ENCODE data around the gene MET. TPM values are rescaled to one million over a fixed set of nuclear protein-coding genes. Genes with fewer than 3 reads are reported as not detected.
A peak's percentile ranks its signal among the peaks of the same experiment; 100 is the strongest.

Gene MET
- polyA plus RNA-seq (not detected in 2 replicates), polyA minus RNA-seq (under 0.01 and 0.46 TPM in 2 replicates)

DNA sequence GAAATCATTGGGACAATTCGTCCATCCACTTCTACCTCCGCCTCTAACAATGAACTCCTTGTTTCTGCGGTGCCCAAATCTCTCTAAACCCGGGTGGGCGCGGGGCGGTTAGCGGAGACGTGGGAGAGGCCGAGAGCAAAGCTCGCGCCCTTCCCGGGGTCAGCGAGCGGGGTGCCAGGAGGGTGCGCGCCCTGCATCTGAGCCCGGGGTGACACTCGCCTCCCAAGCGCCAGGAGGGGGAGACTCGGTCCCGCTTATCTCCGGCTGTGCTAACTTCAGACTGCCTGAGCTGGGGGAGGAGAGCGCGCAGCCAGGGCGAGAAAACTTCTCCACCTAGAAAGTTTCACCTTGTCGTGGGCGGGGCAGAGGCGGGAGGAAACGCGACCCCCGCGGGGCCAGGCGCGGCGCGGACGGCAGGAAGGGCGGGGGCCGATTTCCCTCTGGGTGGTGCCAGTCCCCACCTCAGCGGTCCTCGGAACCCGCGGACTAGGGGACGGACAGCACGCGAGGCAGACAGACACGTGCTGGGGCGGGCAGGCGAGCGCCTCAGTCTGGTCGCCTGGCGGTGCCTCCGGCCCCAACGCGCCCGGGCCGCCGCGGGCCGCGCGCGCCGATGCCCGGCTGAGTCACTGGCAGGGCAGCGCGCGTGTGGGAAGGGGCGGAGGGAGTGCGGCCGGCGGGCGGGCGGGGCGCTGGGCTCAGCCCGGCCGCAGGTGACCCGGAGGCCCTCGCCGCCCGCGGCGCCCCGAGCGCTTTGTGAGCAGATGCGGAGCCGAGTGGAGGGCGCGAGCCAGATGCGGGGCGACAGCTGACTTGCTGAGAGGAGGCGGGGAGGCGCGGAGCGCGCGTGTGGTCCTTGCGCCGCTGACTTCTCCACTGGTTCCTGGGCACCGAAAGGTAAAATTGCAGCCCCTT lies at the start of gene MET:
MET (plus strand) TSS at position 516 of the 915 bp plus-strand sequence. CDS start 26,889 bp downstream, outside the sequence.
- Histone ChIP-seq H3K4me3 (ENCODE audit: low read length) (peak within 1 kb of the TSS; percentile 69), H3F3A (ENCODE audit: insufficient read depth, low read length, poor library complexity, severe bottlenecking) (no peaks in the 10 kb centered on the region), H3K9me2 (ENCODE audit: insufficient read depth, low read length) (no peaks in the 10 kb centered on the region), H3K36me3 (ENCODE audit: insufficient read depth, low read length) (no peaks in the 10 kb centered on the region), H3K9ac (ENCODE audit: low read length) (no peak within 1 kb of the TSS), H3K9me3 (ENCODE audit: low read length) (no peaks in the 10 kb centered on the region), H3K4me2 (ENCODE audit: low read length) (no peak within 1 kb of the TSS), H3K27ac (ENCODE audit: low read length) (no peak within 1 kb of the TSS), H3K79me2 (replicated peaks; ENCODE audit: insufficient read depth, low read length) (no peaks in the 10 kb centered on the region), H2AFZ (ENCODE audit: low read depth, low read length) (no peak within 1 kb of the TSS), H4K20me1 (ENCODE audit: insufficient read depth) (no peaks in the 10 kb centered on the region), H3K27me3 (ENCODE audit: insufficient read depth, low read depth, low read length) (peaks cover 53% of the 10 kb centered on the region)
- TF ChIP-seq EP300 (conservative IDR thresholded peaks at IDR 0.05; ENCODE audit: poor library complexity, severe bottlenecking) (no peak), REST (IDR thresholded peaks at IDR 0.05; ENCODE audit: borderline replicate concordance) (no peak), TAF1 (IDR thresholded peaks at IDR 0.05; ENCODE audit: low read depth) (no peak), SMC3 (conservative IDR thresholded peaks at IDR 0.05; ENCODE audit: poor library complexity) (peak; percentile 62), MXI1 (conservative IDR thresholded peaks at IDR 0.05; ENCODE audit: poor library complexity, severe bottlenecking) (peak; percentile 73), RAD21 (conservative IDR thresholded peaks at IDR 0.05) (peak; percentile 57)
- TF ChIP-seq, protein P1, sequence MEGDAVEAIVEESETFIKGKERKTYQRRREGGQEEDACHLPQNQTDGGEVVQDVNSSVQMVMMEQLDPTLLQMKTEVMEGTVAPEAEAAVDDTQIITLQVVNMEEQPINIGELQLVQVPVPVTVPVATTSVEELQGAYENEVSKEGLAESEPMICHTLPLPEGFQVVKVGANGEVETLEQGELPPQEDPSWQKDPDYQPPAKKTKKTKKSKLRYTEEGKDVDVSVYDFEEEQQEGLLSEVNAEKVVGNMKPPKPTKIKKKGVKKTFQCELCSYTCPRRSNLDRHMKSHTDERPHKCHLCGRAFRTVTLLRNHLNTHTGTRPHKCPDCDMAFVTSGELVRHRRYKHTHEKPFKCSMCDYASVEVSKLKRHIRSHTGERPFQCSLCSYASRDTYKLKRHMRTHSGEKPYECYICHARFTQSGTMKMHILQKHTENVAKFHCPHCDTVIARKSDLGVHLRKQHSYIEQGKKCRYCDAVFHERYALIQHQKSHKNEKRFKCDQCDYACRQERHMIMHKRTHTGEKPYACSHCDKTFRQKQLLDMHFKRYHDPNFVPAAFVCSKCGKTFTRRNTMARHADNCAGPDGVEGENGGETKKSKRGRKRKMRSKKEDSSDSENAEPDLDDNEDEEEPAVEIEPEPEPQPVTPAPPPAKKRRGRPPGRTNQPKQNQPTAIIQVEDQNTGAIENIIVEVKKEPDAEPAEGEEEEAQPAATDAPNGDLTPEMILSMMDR (IDR thresholded peaks at IDR 0.05; ENCODE audit: poor library complexity, severe bottlenecking): peak; percentile 56

- no peaks in the 10 kb centered on the region for H4K20me1 ChIP-seq (ENCODE audit: insufficient read depth)
These were observed 45.1 kb upstream of the MET start for GRCh38 chr7:116626886-116627285.

More at GRCh38 chr7:116626886-116627285, 45.1 kb upstream of the MET start:
- Histone ChIP-seq H3K36me3 (ENCODE audit: insufficient read depth, low read length) (no peaks in the 10 kb centered on the region), H3K4me2 (ENCODE audit: low read length) (no peak overlapping the region), H3K27ac (ENCODE audit: low read length) (no peak overlapping the region), H3K4me3 (ENCODE audit: low read length) (no peak overlapping the region), H3K79me2 (replicated peaks; ENCODE audit: insufficient read depth, low read length) (no peaks in the 10 kb centered on the region), H3K9ac (ENCODE audit: low read length) (no peak overlapping the region), H2AFZ (ENCODE audit: low read depth, low read length) (no peak overlapping the region), H3K27me3 (ENCODE audit: insufficient read depth, low read depth, low read length) (no peaks in the 10 kb centered on the region), H3K9me2 (ENCODE audit: insufficient read depth, low read length) (no peaks in the 10 kb centered on the region), H3K9me3 (ENCODE audit: low read length) (no peaks in the 10 kb centered on the region), H3F3A (ENCODE audit: insufficient read depth, low read length, poor library complexity, severe bottlenecking) (no peaks in the 10 kb centered on the region)
- TF ChIP-seq POLR2AphosphoS5 (IDR thresholded peaks at IDR 0.05): no peak
